ENCODE measurements around the gene KISS1. TPM values are rescaled to one million over a fixed set of nuclear protein-coding genes. Genes with fewer than 3 reads are reported as not detected.

The KISS1 gene
- total RNA-seq, 1 donor from 2014 or later: not detected

GRCh38 chr1:204221271-204221670, 25.0 kb upstream of the KISS1 start:
- DNase-seq: no peak
- intact Hi-C loops (cut with micrococcal nuclease): no loop called here
- no peak for ATAC-seq

GRCh38 chr1:204219971-204220616, 23.8 kb upstream of the KISS1 start:
- intact Hi-C loops (cut with micrococcal nuclease): no loop called here
- DNase-seq: no peak
- no peak for ATAC-seq

- intact Hi-C loops (cut with micrococcal nuclease): no loop called here
- ATAC-seq (no peak), DNase-seq (no peak)
Measured at GRCh38 chr1:204218552-204218951, 22.3 kb upstream of the KISS1 start.

DNA sequence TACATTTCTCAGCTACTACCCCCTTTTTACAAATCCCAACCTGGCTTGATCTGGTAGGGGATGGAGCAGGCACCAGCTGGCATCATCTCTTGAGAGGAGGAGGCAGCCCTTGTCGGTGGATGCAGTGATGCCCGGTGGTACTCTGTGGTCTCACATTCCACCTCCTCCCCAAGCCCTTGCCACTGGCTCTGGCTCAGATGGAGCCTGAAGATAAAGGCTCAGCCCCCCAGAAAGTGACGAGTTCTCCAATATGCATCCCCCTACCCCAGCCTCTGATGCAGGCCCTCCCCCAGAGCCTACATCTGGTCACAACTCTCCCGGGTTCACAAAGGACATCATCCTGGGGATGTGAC, 21.3 kb upstream of the KISS1 start:
- intact Hi-C loops (cut with micrococcal nuclease): no loop called here
- ATAC-seq (no peak), DNase-seq (no peak)

DNA sequence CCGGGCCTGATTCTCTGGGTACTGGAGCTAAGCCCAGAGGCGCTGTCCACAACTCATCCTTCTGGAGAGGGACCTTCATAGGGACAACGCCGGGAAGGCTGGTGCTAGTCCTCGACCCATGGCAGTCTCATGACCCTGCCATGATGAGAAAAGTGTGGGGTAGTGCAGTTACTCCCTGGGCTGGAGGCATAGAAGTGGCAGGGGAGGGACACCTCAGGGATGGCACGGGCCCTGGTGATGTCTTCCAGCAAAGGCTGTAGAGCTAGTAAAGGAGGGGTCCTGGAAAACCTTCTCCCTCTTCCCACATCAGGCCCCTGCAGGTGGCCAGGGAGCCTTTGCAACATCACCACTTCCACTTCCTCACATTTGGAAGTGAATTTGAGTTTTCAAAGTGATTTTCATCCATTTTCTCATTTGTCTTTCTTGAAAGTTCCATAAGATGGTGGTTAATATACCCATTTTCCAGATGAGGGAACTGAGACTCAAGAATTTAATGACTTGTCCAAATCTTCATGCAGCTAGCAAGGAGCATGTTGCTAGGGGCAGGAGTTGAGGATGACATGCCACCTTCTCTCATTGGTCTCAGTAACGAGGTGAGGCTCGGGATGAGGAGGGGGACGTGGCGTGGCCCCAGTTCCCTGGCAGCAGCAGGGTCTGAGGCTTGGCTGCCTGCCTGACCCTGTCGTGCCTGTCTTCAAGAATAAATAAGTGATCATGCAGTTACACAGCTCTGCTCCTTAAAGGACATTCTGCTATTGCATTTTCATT, 20.8 kb upstream of the KISS1 start:
- no peak for ATAC-seq
- intact Hi-C loops (cut with micrococcal nuclease): no loop called here

DNA sequence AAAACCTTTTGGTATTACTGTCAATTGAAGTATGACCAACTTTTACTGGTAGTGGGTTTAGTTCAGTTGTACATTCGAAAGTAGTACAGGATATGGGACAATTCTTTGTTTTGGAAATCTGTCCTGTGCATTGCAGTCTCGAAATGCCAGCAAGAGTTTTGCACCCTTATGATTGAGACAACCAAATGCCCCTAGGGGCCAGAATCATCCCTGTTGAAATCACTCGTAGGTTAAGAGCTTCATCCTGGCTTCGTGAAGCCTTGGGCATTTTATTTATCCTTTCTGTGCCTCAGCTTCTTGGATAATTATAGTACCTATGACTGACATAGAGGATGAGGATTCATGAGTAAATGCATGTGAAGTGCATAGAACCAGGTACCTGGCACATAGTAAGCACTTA, 19.9 kb upstream of the KISS1 start:
- DNase-seq: no peak
- intact Hi-C loops (cut with micrococcal nuclease): no loop called here
- ATAC-seq: no peak

More for the DNA sequence above, 20.8 kb upstream of the KISS1 start:
- no peak for DNase-seq

DNA sequence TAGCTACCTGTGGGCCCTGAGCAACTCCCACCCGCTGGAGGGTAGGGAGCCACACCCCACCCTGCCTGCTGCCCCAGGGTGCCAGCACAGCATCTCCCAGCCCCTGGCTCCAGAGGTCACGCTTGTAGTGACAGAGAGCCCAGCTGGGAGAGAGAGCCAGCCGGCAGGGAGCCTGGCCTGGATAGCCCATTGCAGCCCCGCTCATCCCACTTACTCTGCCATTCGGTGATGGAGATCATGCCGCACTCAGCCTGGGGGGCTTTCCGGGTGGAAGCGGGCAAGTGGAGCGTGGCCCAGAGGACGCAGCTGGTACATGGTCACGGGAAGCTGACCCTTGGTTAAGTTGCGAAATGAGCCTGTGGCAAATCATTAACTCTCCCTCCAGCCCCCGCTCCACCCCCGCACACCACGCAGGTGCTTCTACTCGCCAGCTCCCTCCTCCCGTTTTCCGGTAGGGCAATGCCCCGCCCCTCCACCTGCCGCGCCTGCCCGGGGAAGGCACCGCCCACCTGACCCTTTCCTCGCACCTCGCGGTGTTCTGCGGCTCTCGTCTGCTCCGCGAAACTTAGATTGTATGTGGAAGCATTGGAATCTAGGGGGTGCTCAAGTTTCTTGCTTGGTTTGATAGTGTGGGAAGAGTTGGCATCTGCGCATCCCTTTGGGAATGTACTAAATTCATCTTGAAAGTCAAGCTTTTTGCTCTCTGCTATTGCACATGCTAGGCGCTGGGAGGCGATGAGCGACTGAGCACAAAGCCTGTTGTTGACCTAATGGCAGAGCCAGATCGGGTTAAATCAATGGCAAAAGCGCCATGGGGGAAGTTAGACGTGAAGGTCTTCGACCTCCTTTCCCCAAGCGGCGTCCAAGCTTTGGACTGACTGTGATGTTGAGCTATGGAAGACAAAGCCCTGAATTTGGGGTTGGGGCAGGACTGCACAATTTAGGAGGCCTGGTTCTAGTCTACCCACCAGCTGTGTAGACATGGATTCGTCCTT, 17.7 kb upstream of the KISS1 start, which contains the start of gene GOLT1A:
Gene GOLT1A (minus strand): TSS at position 321 of the 995 bp plus-strand sequence. CDS start 82 bp downstream, at position 239.
- DNase-seq: peak; percentile 71
- ATAC-seq: peak; percentile 86
- intact Hi-C loops (cut with micrococcal nuclease): loop anchor here (5.0 kb wide), 1 partner anchor 148 kb away; no protein-coding TSS in a partner anchor

DNA sequence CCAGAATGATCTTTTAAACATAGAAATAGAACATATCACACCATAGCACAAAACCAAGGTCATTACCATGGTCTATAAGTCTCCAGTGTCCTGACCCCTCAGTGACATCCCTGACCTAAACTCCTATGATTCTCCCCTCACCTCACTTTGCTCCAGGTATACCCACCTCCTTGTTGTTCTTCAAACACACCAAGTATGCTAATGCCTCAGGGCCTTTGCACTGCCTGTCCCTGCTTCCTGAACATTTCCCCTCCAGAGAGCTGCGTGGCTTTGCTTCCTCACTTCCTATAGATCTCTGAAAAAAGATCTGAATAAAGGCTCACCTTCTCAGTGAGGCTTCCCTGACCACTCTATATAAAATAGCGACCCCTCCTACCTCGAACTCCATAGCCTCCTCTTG, 16.4 kb upstream of the KISS1 start:
- no peak for DNase-seq
- ATAC-seq: no peak
- intact Hi-C loops (cut with micrococcal nuclease): loop anchor here (5.0 kb wide), 1 partner anchor 150 kb away; no protein-coding TSS in a partner anchor

DNA sequence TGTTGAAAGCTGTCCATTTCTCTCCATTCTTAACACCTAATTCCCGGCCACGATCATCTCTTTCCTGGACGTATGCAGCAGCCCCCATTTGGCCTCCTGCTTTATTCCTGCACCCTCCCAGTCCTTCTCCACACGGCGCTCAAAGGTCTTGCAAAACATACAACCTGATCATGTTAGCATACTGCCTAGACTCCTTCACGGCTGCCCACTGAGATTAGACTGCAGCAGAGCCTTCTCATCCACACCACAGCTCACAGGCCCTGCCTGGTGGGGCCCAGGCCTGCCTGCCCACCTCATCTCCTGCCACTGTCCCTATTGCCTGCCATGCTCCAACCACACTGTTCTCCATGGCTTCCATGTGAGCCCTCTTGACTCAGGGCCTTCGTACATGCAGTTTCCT, 14.8 kb upstream of the KISS1 start:
- no peak for ATAC-seq
- intact Hi-C loops (cut with micrococcal nuclease): loop anchor here (5.0 kb wide), 1 partner anchor 151 kb away; no protein-coding TSS in a partner anchor
- DNase-seq: no peak

DNA sequence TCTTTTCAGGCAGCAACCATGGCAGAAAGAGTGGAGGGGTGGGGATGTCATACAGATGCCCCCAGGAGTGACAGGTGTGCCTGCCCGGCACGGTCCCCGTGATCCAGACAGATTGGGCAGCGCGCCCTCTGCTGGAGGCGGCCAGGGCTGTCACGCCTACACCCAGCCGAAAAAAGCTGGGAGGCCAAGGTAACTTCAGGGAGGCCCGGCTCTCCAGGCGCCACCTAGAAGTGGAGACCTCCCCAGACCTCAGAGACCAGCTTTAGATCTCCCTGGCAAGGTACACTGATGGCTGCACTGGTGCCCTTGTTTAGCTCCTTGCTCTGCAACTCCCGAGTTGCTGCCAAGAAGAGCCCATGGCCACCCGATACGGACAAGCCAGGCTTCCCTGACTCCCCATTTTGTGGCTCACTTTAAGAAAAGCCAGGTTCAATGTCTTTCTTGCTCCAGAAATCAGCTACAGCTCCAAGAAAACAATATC, 10.9 kb upstream of the KISS1 start:
- DNase-seq: peak; percentile 83
- intact Hi-C loops (cut with micrococcal nuclease): no loop called here
- peak; percentile 92 for ATAC-seq

- no peak for ATAC-seq
- intact Hi-C loops (cut with micrococcal nuclease): no loop called here
- DNase-seq: no peak
Measured at GRCh38 chr1:204206121-204206520, 9.8 kb upstream of the KISS1 start.

DNA sequence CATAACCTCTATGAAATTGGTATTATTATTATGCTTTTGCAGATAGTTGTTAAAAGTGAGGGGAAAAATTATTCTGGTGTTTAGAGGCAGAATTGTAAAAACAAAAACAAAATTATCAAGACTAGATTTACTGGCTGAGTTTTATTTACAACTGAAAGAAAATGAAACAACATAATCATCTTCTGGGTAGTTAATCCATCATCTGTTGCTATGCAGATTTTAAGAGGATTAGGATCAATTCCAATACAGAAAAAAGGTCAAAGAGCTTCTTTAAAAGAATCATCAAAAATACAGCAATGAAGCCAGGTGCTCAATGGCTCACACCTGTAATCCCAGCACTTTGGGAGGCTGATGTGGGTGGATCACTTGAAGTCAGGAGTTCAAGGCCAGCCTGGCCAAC, 9.2 kb upstream of the KISS1 start:
- intact Hi-C loops (cut with micrococcal nuclease): no loop called here
- DNase-seq: no peak
- ATAC-seq: no peak

DNA sequence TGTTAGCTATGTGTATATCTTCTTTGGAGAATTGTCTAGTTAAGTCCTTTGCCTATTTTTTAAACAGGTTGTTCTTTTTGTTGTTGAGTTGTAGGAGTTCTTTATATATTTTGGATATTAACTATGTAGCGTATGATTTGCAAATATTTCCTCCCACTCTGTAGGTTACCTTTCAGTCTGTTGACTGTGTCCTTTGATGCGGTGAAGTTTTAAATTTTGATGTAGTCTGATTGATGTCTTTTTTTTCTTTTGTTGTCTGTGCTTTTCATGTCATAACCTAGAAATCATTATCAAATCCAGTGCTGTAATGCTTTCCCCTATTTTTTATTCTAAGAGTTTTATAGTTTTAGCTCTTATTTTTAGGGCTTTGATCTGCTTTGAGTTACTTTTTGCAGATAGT, 8.7 kb upstream of the KISS1 start:
- ATAC-seq (no peak), DNase-seq (no peak)
- intact Hi-C loops (cut with micrococcal nuclease): no loop called here

GRCh38 chr1:204203206-204203767, 7.0 kb upstream of the KISS1 start:
- DNase-seq: no peak
- intact Hi-C loops (cut with micrococcal nuclease): no loop called here

GRCh38 chr1:204202481-204202880, 6.2 kb upstream of the KISS1 start:
- intact Hi-C loops (cut with micrococcal nuclease): no loop called here
- no peak for ATAC-seq

More at GRCh38 chr1:204203206-204203767, 7.0 kb upstream of the KISS1 start:
- ATAC-seq: no peak

GRCh38 chr1:204201348-204202040, 5.2 kb upstream of the KISS1 start:
- intact Hi-C loops (cut with micrococcal nuclease): no loop called here
- no peak for ATAC-seq

More at GRCh38 chr1:204202481-204202880, 6.2 kb upstream of the KISS1 start:
- DNase-seq: no peak

GRCh38 chr1:204199579-204199978, 3.3 kb upstream of the KISS1 start:
- ATAC-seq (peak; percentile 80), DNase-seq (peak; percentile 46)
- intact Hi-C loops (cut with micrococcal nuclease): no loop called here

More at GRCh38 chr1:204201348-204202040, 5.2 kb upstream of the KISS1 start:
- no peak for DNase-seq
